Erythroblast (primary cell): ENCODE results near the gene SLC9A4.
"Not testable (repeated sequence)": the region's sequence is repeated elsewhere in the genome, so short reads cannot be mapped to it uniquely, and the experiment has no call there.

Source experiments
- DNase-seq, 2 experiments: peaks; one replicate each; lab custom pipeline; 2025; lab: John Stamatoyannopoulos, UW
- GATA1 ChIP-seq: IDR thresholded peaks from 2 replicates; pipeline ENCODE4 v1.6.1; 2011; ENCODE audit warnings: low read depth, mild to moderate bottlenecking, control low read depth, low read length, moderate library complexity
- POLR2A ChIP-seq: IDR thresholded peaks from 2 replicates; pipeline ENCODE4 v1.6.1; 2011; ENCODE audit warnings: mild to moderate bottlenecking, low read length

Gene SLC9A4

GRCh38 chr2:102522162-102522561 lies 49.1 kb downstream of the SLC9A4 start:
- TF ChIP-seq POLR2A (no peak), GATA1 (no peak)
- DNase-seq: no peak

GRCh38 chr2:102522890-102523289 lies 49.9 kb downstream of the SLC9A4 start:
- DNase-seq: no peak
- TF ChIP-seq POLR2A (no peak), GATA1 (no peak)

- no peak for TF ChIP-seq GATA1
- no peak for TF ChIP-seq POLR2A
- no peak for DNase-seq
Measured at GRCh38 chr2:102523651-102524050, 50.6 kb downstream of the SLC9A4 start.

GRCh38 chr2:102527086-102527485 lies 54.1 kb downstream of the SLC9A4 start:
- TF ChIP-seq POLR2A (no peak), GATA1 (no peak)
- DNase-seq: no peak

GRCh38 chr2:102538491-102538890 lies 65.5 kb downstream of the SLC9A4 start:
- no peak for DNase-seq
- TF ChIP-seq GATA1 (no peak), POLR2A (no peak)

- no peak for TF ChIP-seq GATA1
- no peak for TF ChIP-seq POLR2A
- DNase-seq: no peak
Measured at GRCh38 chr2:102540882-102541281, 67.9 kb downstream of the SLC9A4 start.

- no peak for DNase-seq
- TF ChIP-seq GATA1 (no peak), POLR2A (no peak)
Measured at GRCh38 chr2:102544182-102544581, 71.2 kb downstream of the SLC9A4 start.

GRCh38 chr2:102547462-102547861 lies 74.4 kb downstream of the SLC9A4 start:
- no peak for DNase-seq

GRCh38 chr2:102549027-102549426 lies 76.0 kb downstream of the SLC9A4 start:
- TF ChIP-seq GATA1 (no peak), POLR2A (no peak)
- no peak for DNase-seq

More at GRCh38 chr2:102547462-102547861, 74.4 kb downstream of the SLC9A4 start:
- TF ChIP-seq GATA1 (no peak), POLR2A (no peak)

- DNase-seq: no peak
- no peak for TF ChIP-seq POLR2A
- no peak for TF ChIP-seq GATA1
Measured at GRCh38 chr2:102550151-102550550, 77.1 kb downstream of the SLC9A4 start.

GRCh38 chr2:102551329-102552096 lies 78.5 kb downstream of the SLC9A4 start:
- TF ChIP-seq POLR2A (no peak), GATA1 (no peak)
- DNase-seq: no peak

GRCh38 chr2:102553601-102554000 lies 80.6 kb downstream of the SLC9A4 start:
- no peak for DNase-seq
- TF ChIP-seq POLR2A (no peak), GATA1 (no peak)

GRCh38 chr2:102558463-102558862 lies 85.4 kb downstream of the SLC9A4 start:
- TF ChIP-seq GATA1 (no peak), POLR2A (no peak)
- DNase-seq: no peak

- not testable (repeated sequence) for DNase-seq
Measured at GRCh38 chr2:102562542-102562941, 89.5 kb downstream of the SLC9A4 start.

GRCh38 chr2:102575888-102576287 lies 102.9 kb downstream of the SLC9A4 start:
- no peak for DNase-seq
- TF ChIP-seq GATA1: no peak
- TF ChIP-seq POLR2A: no peak

- TF ChIP-seq POLR2A (no peak), GATA1 (no peak)
- no peak for DNase-seq
Measured at GRCh38 chr2:102578376-102578775, 105.3 kb downstream of the SLC9A4 start.
